Neutrophil (primary cell): ENCODE results near the gene SPATA21.
"Not testable (repeated sequence)": the region's sequence is repeated elsewhere in the genome, so short reads cannot be mapped to it uniquely, and the experiment has no call there.

Experiments
- H3K27ac ChIP-seq: fragments of 200-600 bp; sonication (generic); 2 replicates; pipeline ENCODE4 v1.5.1; 2016; ENCODE audit warnings: mild to moderate bottlenecking, moderate library complexity
- H3K27me3 ChIP-seq: fragments of 200-600 bp; sonication (generic); 2 replicates; pipeline ENCODE4 v1.6.0; 2016; ENCODE audit warnings: mild to moderate bottlenecking
- H3K36me3 ChIP-seq: fragments of 200-600 bp; sonication (generic); 2 replicates; pipeline ENCODE4 v1.5.1; 2017
- H3K4me1 ChIP-seq, 2 experiments: fragments of 200-600 bp in 1 of 2; sonication (generic) in 1 of 2; 1 replicate in 1 of 2; 2 replicates in 1 of 2; pipeline versions ENCODE4 v1.5.1 to v1.6.1; 2013 to 2016; ENCODE audit warnings: low read depth in 1 of 2, low read length in 1 of 2, mild to moderate bottlenecking in 1 of 2, moderate library complexity in 1 of 2; ENCODE audit not compliant: control insufficient read depth in 1 of 2, insufficient read depth in 1 of 2
- H3K4me3 ChIP-seq, 2 experiments: fragments of 200-600 bp in 1 of 2; sonication (generic) in 1 of 2; 1 replicate in 1 of 2; 2 replicates in 1 of 2; pipeline ENCODE4 v1.5.1; 2013 to 2016; ENCODE audit warnings: low read depth in 1 of 2, low read length in 1 of 2, mild to moderate bottlenecking in 1 of 2, moderate library complexity in 1 of 2
- H3K9me3 ChIP-seq: fragments of 200-600 bp; sonication (generic); 2 replicates; pipeline ENCODE4 v1.5.1; 2016
- TF ChIP-seq, protein P1 (sequence below): fragments of 200-600 bp; sonication (generic); IDR thresholded peaks from 2 replicates; pipeline ENCODE4 v1.5.1; 2016; ENCODE audit warnings: antibody characterized with exemption

SPATA21 gene

DNA sequence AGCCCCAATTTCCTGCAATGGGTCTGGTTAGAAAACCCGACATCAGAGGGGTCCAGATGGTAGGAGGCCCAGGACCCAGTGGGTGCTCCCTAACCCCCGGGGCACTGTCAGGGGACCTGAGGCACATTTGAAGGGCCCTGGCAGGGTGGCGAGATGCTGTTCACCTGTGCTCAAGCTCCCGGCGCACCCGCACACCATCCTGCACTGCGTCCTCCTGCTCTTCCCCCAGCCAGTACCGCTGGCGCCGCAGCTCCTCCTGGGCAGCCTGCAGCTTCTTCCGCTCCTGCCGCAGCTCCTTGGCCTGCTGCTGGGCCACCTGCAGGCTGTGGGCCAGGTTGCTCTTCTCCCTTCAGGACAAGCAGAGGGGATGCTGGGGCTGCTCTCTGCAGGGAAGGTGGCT lies 40.9 kb upstream of the SPATA21 start:
- H3K27me3 ChIP-seq: no peaks in the 10 kb centered on the region
- H3K4me1 ChIP-seq: no peaks in the 10 kb centered on the region
- peaks cover 12% of the 10 kb centered on the region for H3K36me3 ChIP-seq
- H3K27ac ChIP-seq: no peak overlapping the region
- H3K4me3 ChIP-seq: no peak overlapping the region
- TF ChIP-seq, protein P1, sequence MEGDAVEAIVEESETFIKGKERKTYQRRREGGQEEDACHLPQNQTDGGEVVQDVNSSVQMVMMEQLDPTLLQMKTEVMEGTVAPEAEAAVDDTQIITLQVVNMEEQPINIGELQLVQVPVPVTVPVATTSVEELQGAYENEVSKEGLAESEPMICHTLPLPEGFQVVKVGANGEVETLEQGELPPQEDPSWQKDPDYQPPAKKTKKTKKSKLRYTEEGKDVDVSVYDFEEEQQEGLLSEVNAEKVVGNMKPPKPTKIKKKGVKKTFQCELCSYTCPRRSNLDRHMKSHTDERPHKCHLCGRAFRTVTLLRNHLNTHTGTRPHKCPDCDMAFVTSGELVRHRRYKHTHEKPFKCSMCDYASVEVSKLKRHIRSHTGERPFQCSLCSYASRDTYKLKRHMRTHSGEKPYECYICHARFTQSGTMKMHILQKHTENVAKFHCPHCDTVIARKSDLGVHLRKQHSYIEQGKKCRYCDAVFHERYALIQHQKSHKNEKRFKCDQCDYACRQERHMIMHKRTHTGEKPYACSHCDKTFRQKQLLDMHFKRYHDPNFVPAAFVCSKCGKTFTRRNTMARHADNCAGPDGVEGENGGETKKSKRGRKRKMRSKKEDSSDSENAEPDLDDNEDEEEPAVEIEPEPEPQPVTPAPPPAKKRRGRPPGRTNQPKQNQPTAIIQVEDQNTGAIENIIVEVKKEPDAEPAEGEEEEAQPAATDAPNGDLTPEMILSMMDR: no peak
- H3K9me3 ChIP-seq: no peaks in the 10 kb centered on the region

- not testable (repeated sequence) for H3K4me1 ChIP-seq, H3K27me3 ChIP-seq
- H3K36me3 ChIP-seq: peaks cover 12% of the 10 kb centered on the region
Observed at GRCh38 chr1:16475771-16476770, 38.8 kb upstream of the SPATA21 start.

GRCh38 chr1:16474891-16475290 lies 37.7 kb upstream of the SPATA21 start:
- not testable (repeated sequence) for H3K27ac ChIP-seq, H3K9me3 ChIP-seq, H3K27me3 ChIP-seq, H3K4me3 ChIP-seq, H3K4me1 ChIP-seq
- peaks cover 12% of the 10 kb centered on the region for H3K36me3 ChIP-seq

More at GRCh38 chr1:16475771-16476770, 38.8 kb upstream of the SPATA21 start:
- H3K9me3 ChIP-seq, H3K27ac ChIP-seq, H3K4me3 ChIP-seq: not testable (repeated sequence)

GRCh38 chr1:16474166-16474800 lies 37.1 kb upstream of the SPATA21 start:
- no peak overlapping the region for H3K4me3 ChIP-seq
- peaks cover 12% of the 10 kb centered on the region for H3K36me3 ChIP-seq

DNA sequence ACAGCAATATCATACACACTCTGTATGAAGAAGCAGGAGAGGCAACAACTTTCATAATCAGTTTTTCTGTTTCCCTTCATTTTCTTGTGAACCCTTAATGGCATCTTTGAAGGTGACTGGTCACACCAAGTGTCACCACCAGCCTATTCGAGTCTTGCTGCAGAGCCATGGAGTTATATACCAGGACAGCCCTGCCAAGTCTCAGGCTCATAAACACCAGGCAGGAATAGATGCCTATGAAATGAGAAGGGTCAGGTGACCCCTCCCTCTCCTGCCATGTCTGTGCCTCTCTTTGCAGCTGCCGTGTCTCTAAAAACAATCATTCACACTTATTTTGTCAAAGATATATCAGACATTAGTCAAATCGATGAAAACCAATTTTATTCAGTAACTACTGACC lies 31.3 kb upstream of the SPATA21 start:
- Histone ChIP-seq H3K27ac (no peak overlapping the region), H3K36me3 (peaks cover 24% of the 10 kb centered on the region), H3K27me3 (no peaks in the 10 kb centered on the region), H3K9me3 (no peaks in the 10 kb centered on the region), H3K4me3 (no peak overlapping the region), H3K4me1 (no peaks in the 10 kb centered on the region)
- TF ChIP-seq, protein P1: no peak

More at GRCh38 chr1:16474166-16474800, 37.1 kb upstream of the SPATA21 start:
- Histone ChIP-seq H3K27me3 (no peaks in the 10 kb centered on the region), H3K9me3 (no peaks in the 10 kb centered on the region), H3K4me1 (no peaks in the 10 kb centered on the region), H3K27ac (no peak overlapping the region)
- TF ChIP-seq, protein P1: no peak

GRCh38 chr1:16464917-16465625 lies 27.8 kb upstream of the SPATA21 start:
- peaks cover 54% of the 10 kb centered on the region for H3K36me3 ChIP-seq
- TF ChIP-seq, protein P1: no peak
- H3K27me3 ChIP-seq: no peaks in the 10 kb centered on the region

More at GRCh38 chr1:16464917-16465625, 27.8 kb upstream of the SPATA21 start:
- H3K4me1 ChIP-seq: no peaks in the 10 kb centered on the region
- H3K27ac ChIP-seq: no peak overlapping the region
- H3K9me3 ChIP-seq: no peaks in the 10 kb centered on the region
- no peak overlapping the region for H3K4me3 ChIP-seq
